Chondrocyte (in vitro differentiated cells): ENCODE measurements around the gene MTARC2. TPM values are rescaled to one million over a fixed set of nuclear protein-coding genes. Genes with fewer than 3 reads are reported as not detected.

Experiments
- DNase-seq: peaks from one replicate; pipeline ENCODE4 v3.0.0; 2021; ENCODE audit warnings: mixed read lengths, low spot score
- H3K27ac Mint-ChIP-seq: one replicate; pipeline ENCODE4 v1.8.0; 2021; ENCODE audit warnings: mild to moderate bottlenecking, moderate library complexity, mixed read lengths; ENCODE audit not compliant: unreplicated experiment
- H3K27me3 Mint-ChIP-seq: 2 replicates; pipeline ENCODE4 v1.8.0; 2021; ENCODE audit warnings: low read depth, mixed read lengths
- H3K36me3 Mint-ChIP-seq: 2 replicates; pipeline ENCODE4 v1.8.0; 2021; ENCODE audit warnings: low read depth, mixed read lengths
- H3K4me1 Mint-ChIP-seq: 2 replicates; pipeline ENCODE4 v1.8.0; 2021; ENCODE audit warnings: low read depth, mild to moderate bottlenecking, mixed read lengths
- H3K4me3 Mint-ChIP-seq: one replicate; pipeline ENCODE4 v1.8.0; 2021; ENCODE audit warnings: mild to moderate bottlenecking, moderate library complexity, mixed read lengths; ENCODE audit not compliant: unreplicated experiment
- H3K9me3 Mint-ChIP-seq: 2 replicates; pipeline ENCODE4 v1.8.0; 2021; ENCODE audit warnings: low read depth, mixed read lengths
- CTCF ChIP-seq: fragments of 200-600 bp; sonication (generic); IDR thresholded peaks from 2 replicates; pipeline ENCODE4 v1.5.0; 2021; ENCODE audit warnings: antibody characterized with exemption, mild to moderate bottlenecking, moderate library complexity
- total RNA-seq: library from RNA; stranded (reverse); gene quantifications from 3 replicates; pipeline ENCODE4 v1.2.1, GENCODE V29; 2021

Gene MTARC2
- total RNA-seq, 1 donor from 2014 or later = 19.5 TPM

DNA sequence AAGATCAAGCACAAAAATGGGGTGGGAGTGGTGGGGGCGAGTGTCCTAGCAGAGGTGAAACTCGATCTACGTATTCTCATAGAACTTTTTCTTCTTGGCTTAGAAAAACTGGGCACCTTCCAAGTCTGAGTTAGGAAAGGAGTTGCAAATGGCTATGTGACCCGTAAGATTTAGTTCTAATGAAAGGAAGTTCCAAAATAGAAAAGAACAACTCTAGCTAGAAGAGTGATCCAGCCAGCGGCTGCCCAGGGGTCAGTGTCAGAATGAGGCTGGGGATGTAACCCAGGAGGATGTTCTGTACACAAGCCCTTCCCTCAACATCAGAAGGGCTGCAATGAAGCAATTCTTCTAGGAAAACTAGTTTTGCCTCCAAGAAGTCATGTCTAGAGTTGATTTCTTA lies 43.8 kb downstream of the MTARC2 start:
- no peaks in the 10 kb centered on the region for H3K36me3 Mint-ChIP-seq
- H3K4me1 Mint-ChIP-seq = peaks cover 17% of the 10 kb centered on the region
- no peak overlapping the region for H3K27ac Mint-ChIP-seq
- no peak for DNase-seq
- no peak overlapping the region for H3K4me3 Mint-ChIP-seq
- H3K27me3 Mint-ChIP-seq = no peaks in the 10 kb centered on the region
- H3K9me3 Mint-ChIP-seq = no peaks in the 10 kb centered on the region
- no peak for TF ChIP-seq CTCF

- H3K9me3 Mint-ChIP-seq = no peaks in the 10 kb centered on the region
- peaks cover 3% of the 10 kb centered on the region for H3K36me3 Mint-ChIP-seq
- no peaks in the 10 kb centered on the region for H3K27me3 Mint-ChIP-seq
- peaks cover 8% of the 10 kb centered on the region for H3K4me1 Mint-ChIP-seq
- DNase-seq = no peak
- no peak overlapping the region for H3K4me3 Mint-ChIP-seq
- TF ChIP-seq CTCF = no peak
- no peak overlapping the region for H3K27ac Mint-ChIP-seq
Observed at GRCh38 chr1:220796530-220796929, 48.4 kb downstream of the MTARC2 start.

GRCh38 chr1:220797044-220797443 lies 48.9 kb downstream of the MTARC2 start:
- DNase-seq = no peak
- no peaks in the 10 kb centered on the region for H3K27me3 Mint-ChIP-seq
- H3K4me1 Mint-ChIP-seq = peaks cover 2% of the 10 kb centered on the region
- TF ChIP-seq CTCF = no peak
- no peaks in the 10 kb centered on the region for H3K9me3 Mint-ChIP-seq
- H3K36me3 Mint-ChIP-seq = peaks cover 3% of the 10 kb centered on the region
- H3K4me3 Mint-ChIP-seq = no peak overlapping the region
- no peak overlapping the region for H3K27ac Mint-ChIP-seq

GRCh38 chr1:220797553-220797952 lies 49.4 kb downstream of the MTARC2 start:
- no peak for TF ChIP-seq CTCF
- no peak overlapping the region for H3K4me3 Mint-ChIP-seq
- no peaks in the 10 kb centered on the region for H3K27me3 Mint-ChIP-seq
- H3K4me1 Mint-ChIP-seq = peaks cover 2% of the 10 kb centered on the region
- no peaks in the 10 kb centered on the region for H3K9me3 Mint-ChIP-seq
- H3K36me3 Mint-ChIP-seq = peaks cover 3% of the 10 kb centered on the region
- DNase-seq = no peak
- no peak overlapping the region for H3K27ac Mint-ChIP-seq

DNA sequence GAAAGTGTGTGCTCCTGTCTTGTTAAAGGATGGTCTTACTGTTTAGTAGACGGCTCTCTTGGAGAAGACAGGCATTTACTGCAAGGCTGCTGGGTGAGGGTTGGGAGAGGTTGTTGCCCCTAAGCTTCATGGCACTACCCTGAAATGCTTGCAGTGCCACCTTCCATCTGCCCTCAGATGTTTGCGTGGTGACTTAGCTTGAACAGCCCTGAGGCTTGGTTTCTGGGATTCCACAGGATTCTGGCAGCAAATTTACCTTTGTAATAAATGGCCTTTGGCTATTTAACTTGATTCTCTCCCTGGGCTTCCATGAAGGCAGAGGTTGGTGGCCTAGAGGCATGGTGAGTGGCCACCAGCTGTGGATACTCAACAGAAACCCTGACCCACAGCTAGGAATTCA lies 50.2 kb downstream of the MTARC2 start:
- Mint-ChIP-seq H3K27ac (no peak overlapping the region), H3K4me3 (no peak overlapping the region), H3K9me3 (no peaks in the 10 kb centered on the region), H3K27me3 (no peaks in the 10 kb centered on the region), H3K36me3 (peaks cover 3% of the 10 kb centered on the region), H3K4me1 (peaks cover 9% of the 10 kb centered on the region)
- no peak for DNase-seq
- no peak for TF ChIP-seq CTCF
